Testis (tissue), 2 donors: Measurements from ENCODE around the gene ABCC4.

Source experiments
- CTCF ChIP-seq, 3 experiments: fragments of 450-650 bp in 2 of 3; fragments of 200-600 bp in 1 of 3; sonication (generic) in 1 of 3; IDR thresholded peaks; one replicate each; pipeline ENCODE4 v1.5.1; 2016 to 2019; ENCODE audit warnings: antibody characterized with exemption in 3 of 3, mild to moderate bottlenecking in 2 of 3, moderate library complexity in 1 of 3
- POLR2A ChIP-seq: fragments of 450-650 bp; IDR thresholded peaks from one replicate; pipeline ENCODE4 v1.6.1; 2017; ENCODE audit warnings: antibody characterized with exemption, mild to moderate bottlenecking, moderate library complexity

- TF ChIP-seq CTCF (IDR thresholded peaks at IDR 0.05): no peak
- TF ChIP-seq POLR2A: no peak
These were observed 97.0 kb downstream of the ABCC4 start for GRCh38 chr13:95204231-95204765.
